ENCODE measurements around the gene TEAD4.

TEAD4 gene

GRCh38 chr12:2960996-2961616, 1.9 kb downstream of the TEAD4 start:
- DNase-seq (ENCODE audit: low spot score), result no peak

GRCh38 chr12:2961705-2962104, 2.5 kb downstream of the TEAD4 start:
- no peak for DNase-seq (ENCODE audit: low spot score)

GRCh38 chr12:2963154-2963759, 4.1 kb downstream of the TEAD4 start:
- DNase-seq (ENCODE audit: low spot score), result no peak

GRCh38 chr12:2963760-2964292, 4.6 kb downstream of the TEAD4 start:
- no peak for DNase-seq (ENCODE audit: low spot score)

- no peak for DNase-seq (ENCODE audit: low spot score)
Observed at GRCh38 chr12:2967651-2968050, 8.5 kb downstream of the TEAD4 start.

GRCh38 chr12:2970744-2971143, 11.5 kb downstream of the TEAD4 start:
- DNase-seq (ENCODE audit: low spot score), result no peak

GRCh38 chr12:2973566-2973965, 14.4 kb downstream of the TEAD4 start:
- DNase-seq (ENCODE audit: low spot score), result no peak

GRCh38 chr12:2974560-2974971, 15.4 kb downstream of the TEAD4 start:
- no peak for DNase-seq (ENCODE audit: low spot score)

- DNase-seq (ENCODE audit: low spot score), result no peak
Observed at GRCh38 chr12:2976581-2976996, 17.4 kb downstream of the TEAD4 start.

GRCh38 chr12:2977776-2978175, 18.6 kb downstream of the TEAD4 start:
- DNase-seq (ENCODE audit: low spot score), result no peak

GRCh38 chr12:2979806-2980205, 20.6 kb downstream of the TEAD4 start:
- DNase-seq (ENCODE audit: low spot score), result no peak

- DNase-seq (ENCODE audit: low spot score), result no peak
Observed at GRCh38 chr12:2980630-2981029, 21.4 kb downstream of the TEAD4 start.

GRCh38 chr12:2982361-2982760, 23.2 kb downstream of the TEAD4 start:
- DNase-seq (ENCODE audit: low spot score), result no peak

- DNase-seq (ENCODE audit: low spot score), result no peak
Observed at GRCh38 chr12:2984249-2984648, 25.1 kb downstream of the TEAD4 start.

GRCh38 chr12:2984698-2985097, 25.5 kb downstream of the TEAD4 start:
- no peak for DNase-seq (ENCODE audit: low spot score)

GRCh38 chr12:2986876-2987275, 27.7 kb downstream of the TEAD4 start:
- no peak for DNase-seq (ENCODE audit: low spot score)

GRCh38 chr12:2988494-2988893, 29.3 kb downstream of the TEAD4 start:
- no peak for DNase-seq (ENCODE audit: low spot score)

- no peak for DNase-seq (ENCODE audit: low spot score)
Observed at GRCh38 chr12:2992724-2993123, 33.5 kb downstream of the TEAD4 start.

- no peak for DNase-seq (ENCODE audit: low spot score)
Observed at GRCh38 chr12:2997989-2998670, 38.9 kb downstream of the TEAD4 start.

GRCh38 chr12:2998789-2999264, 39.6 kb downstream of the TEAD4 start:
- DNase-seq (ENCODE audit: low spot score), result no peak

- no peak for DNase-seq (ENCODE audit: low spot score)
Observed at GRCh38 chr12:2999265-2999841, 40.2 kb downstream of the TEAD4 start.

- DNase-seq (ENCODE audit: low spot score), result no peak
Observed at GRCh38 chr12:3000548-3001275, 41.5 kb downstream of the TEAD4 start.

Data from pons (tissue), 1 donor.